SU-DHL-6 (cell line): ENCODE measurements around the gene POP4.

Source experiments
- EZH2phosphoT487 ChIP-seq: fragments of 200-600 bp; sonication (generic), shearing (Covaris generic); conservative IDR thresholded peaks from 2 replicates; pipeline ENCODE4 v1.6.1; 2018; ENCODE audit warnings: mild to moderate bottlenecking, antibody characterized with exemption, low read length, moderate library complexity, mixed read lengths
- TF ChIP-seq, protein P1 (sequence below): fragments of 200-600 bp; sonication (generic); IDR thresholded peaks from one replicate; pipeline ENCODE4 v1.5.1; 2017; ENCODE audit warnings: antibody characterized with exemption, mild to moderate bottlenecking, low read length, moderate library complexity; ENCODE audit not compliant: insufficient read depth, poor library complexity, severe bottlenecking

DNA sequence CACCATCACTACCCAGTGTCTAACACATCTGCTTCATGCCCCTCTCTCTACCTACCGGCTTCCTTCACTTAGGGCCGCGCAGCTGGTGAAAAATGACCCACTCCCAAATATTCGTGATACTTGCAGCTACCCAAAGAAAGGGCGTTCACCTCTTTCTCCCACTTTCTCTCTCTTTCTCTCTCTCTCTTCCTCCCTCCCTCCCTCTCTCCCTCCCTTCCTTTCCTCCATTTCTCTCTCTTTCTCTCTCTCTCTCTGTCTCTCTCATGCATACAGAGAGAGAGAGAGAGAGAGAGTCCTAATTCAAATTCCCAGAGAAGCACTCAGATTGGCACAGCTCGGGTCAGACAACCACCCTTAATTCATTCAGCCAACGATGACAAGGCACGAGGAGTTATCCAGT lies 27.7 kb upstream of the POP4 start:
- TF ChIP-seq, protein P1, sequence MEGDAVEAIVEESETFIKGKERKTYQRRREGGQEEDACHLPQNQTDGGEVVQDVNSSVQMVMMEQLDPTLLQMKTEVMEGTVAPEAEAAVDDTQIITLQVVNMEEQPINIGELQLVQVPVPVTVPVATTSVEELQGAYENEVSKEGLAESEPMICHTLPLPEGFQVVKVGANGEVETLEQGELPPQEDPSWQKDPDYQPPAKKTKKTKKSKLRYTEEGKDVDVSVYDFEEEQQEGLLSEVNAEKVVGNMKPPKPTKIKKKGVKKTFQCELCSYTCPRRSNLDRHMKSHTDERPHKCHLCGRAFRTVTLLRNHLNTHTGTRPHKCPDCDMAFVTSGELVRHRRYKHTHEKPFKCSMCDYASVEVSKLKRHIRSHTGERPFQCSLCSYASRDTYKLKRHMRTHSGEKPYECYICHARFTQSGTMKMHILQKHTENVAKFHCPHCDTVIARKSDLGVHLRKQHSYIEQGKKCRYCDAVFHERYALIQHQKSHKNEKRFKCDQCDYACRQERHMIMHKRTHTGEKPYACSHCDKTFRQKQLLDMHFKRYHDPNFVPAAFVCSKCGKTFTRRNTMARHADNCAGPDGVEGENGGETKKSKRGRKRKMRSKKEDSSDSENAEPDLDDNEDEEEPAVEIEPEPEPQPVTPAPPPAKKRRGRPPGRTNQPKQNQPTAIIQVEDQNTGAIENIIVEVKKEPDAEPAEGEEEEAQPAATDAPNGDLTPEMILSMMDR: no peak
- TF ChIP-seq EZH2phosphoT487: no peak
